Coronary artery (tissue), 2 donors: ENCODE data around the gene CC2D1A.

Experiments used
- DNase-seq: peaks from one replicate; pipeline ENCODE4 v3.0.0-alpha.2; 2017; ENCODE audit warnings: low spot score
- H3K27ac ChIP-seq, 2 donors: fragments of 200-600 bp; sonication (generic); one replicate each; pipeline ENCODE4 v1.5.1; 2016 to 2019
- H3K4me3 ChIP-seq: fragments of 200-600 bp; sonication (generic); 2 replicates; pipeline ENCODE4 v1.5.1; 2016; ENCODE audit warnings: mild to moderate bottlenecking, moderate library complexity
- CTCF ChIP-seq: fragments of 200-600 bp; sonication (generic); IDR thresholded peaks from one replicate; pipeline ENCODE4 v1.5.1; 2019; ENCODE audit warnings: antibody characterized with exemption

CC2D1A gene

GRCh38 chr19:13908674-13909073 lies 2.7 kb downstream of the CC2D1A start:
- no peak overlapping the region for H3K27ac ChIP-seq
- no peak for DNase-seq
- no peak for TF ChIP-seq CTCF
- no peak overlapping the region for H3K4me3 ChIP-seq

DNA sequence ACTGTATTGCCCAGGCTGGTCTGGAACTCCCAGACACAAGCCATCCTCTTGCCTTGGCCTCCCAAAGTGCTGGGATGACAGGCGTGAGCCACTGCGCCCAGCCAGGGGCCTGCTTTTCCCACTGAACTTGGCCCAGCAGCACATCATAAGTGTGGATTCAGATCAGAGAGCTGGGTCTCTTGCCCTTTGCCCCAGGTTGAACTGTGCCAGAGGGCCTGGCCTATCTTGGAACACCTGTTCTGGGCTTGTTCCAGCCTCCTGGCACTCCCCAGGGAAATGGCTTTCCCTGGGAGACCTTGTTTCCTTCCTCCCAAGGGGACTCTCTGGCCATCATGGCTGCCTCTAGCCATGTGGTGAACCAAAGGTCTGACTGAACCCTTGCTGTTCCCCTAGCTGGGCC lies 3.4 kb downstream of the CC2D1A start:
- Histone ChIP-seq H3K27ac (no peak overlapping the region), H3K4me3 (no peak overlapping the region)
- no peak for TF ChIP-seq CTCF
- DNase-seq, result no peak

DNA sequence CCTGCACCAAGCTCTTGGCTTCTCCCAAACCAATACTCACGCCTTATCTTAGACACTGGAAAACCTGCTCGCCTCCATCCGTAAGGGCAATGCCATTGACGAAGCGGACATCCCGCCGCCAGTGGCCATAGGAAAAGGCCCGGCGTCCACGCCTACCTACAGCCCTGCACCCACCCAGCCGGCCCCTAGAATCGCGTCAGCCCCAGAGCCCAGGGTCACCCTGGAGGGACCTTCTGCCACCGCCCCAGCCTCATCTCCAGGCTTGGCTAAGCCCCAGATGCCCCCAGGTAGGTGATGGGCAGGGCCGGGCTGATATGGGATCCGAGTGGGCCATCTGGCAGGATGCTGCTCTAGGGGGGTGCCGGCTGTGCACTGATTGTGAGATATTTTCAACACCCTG lies 7.4 kb downstream of the CC2D1A start:
- Histone ChIP-seq H3K4me3 (no peak overlapping the region), H3K27ac (no peak overlapping the region)
- no peak for TF ChIP-seq CTCF
- DNase-seq, result no peak

DNA sequence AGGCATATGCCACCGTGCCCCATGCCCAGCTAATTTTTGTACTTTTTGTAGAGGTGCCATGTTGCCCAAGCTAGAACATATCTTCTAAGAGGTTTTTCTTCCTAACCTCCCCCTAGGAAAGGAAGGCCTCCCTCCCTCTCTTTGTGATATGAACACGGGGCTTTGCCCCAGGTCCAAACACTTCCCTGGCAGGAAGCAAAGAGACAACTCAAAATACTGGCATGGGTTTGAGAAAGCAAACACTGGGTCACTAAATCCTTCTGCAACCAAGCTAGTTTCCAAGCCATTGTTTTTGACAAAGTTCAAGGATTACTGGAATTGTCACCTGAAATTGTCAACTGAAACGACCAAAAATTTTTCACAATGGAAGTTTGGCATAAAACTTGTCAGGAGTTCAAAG lies 8.8 kb downstream of the CC2D1A start:
- H3K4me3 ChIP-seq, result no peak overlapping the region
- TF ChIP-seq CTCF, result no peak
- DNase-seq, result no peak
- no peak overlapping the region for H3K27ac ChIP-seq

GRCh38 chr19:13917888-13918406 lies 11.9 kb downstream of the CC2D1A start:
- Histone ChIP-seq H3K27ac (no peak overlapping the region), H3K4me3 (no peak overlapping the region)
- TF ChIP-seq CTCF, result no peak
- no peak for DNase-seq

GRCh38 chr19:13918726-13919411 lies 12.9 kb downstream of the CC2D1A start:
- DNase-seq, result no peak
- H3K4me3 ChIP-seq, result no peak overlapping the region
- no peak for TF ChIP-seq CTCF
- H3K27ac ChIP-seq, result no peak overlapping the region

- no peak for TF ChIP-seq CTCF
- DNase-seq, result no peak
- Histone ChIP-seq H3K27ac (no peak overlapping the region), H3K4me3 (no peak overlapping the region)
These were observed 14.5 kb downstream of the CC2D1A start for GRCh38 chr19:13920524-13920923.
